Measurements from ENCODE around the gene SERPINE1.

- TF ChIP-seq CTCF (conservative IDR thresholded peaks at IDR 0.05; ENCODE audit: low read depth, low read length) (no peak), RFX5 (IDR thresholded peaks at IDR 0.05; ENCODE audit: low read depth, low read length) (no peak), POLR2A (IDR thresholded peaks at IDR 0.05; ENCODE audit: low read depth, low read length) (no peak), MAFK (IDR thresholded peaks at IDR 0.05; ENCODE audit: low read depth, low read length) (no peak), RAD21 (IDR thresholded peaks at IDR 0.05; ENCODE audit: low read length) (no peak), CEBPB (IDR thresholded peaks at IDR 0.05; ENCODE audit: low read depth, low read length) (no peak), MAZ (IDR thresholded peaks at IDR 0.05; ENCODE audit: borderline replicate concordance, low read depth, low read length) (no peak), NFE2L2 (IDR thresholded peaks at IDR 0.05; ENCODE audit: low read depth, low read length) (no peak), USF2 (IDR thresholded peaks at IDR 0.05; ENCODE audit: low read depth, low read length) (no peak)
These were observed 42.1 kb upstream of the SERPINE1 start for GRCh38 chr7:101084865-101085161.

All from IMR-90 (cell line).